Suprapubic skin (tissue), 3 donors: ENCODE data around the gene ZNF385D.

Source experiments
- POLR2A ChIP-seq, 2 donors: fragments of 450-650 bp; IDR thresholded peaks; one replicate each; pipeline ENCODE4 v1.6.1; 2017; ENCODE audit warnings: antibody characterized with exemption in 2 of 2, mild to moderate bottlenecking in 2 of 2, moderate library complexity in 2 of 2
- TF ChIP-seq, protein P1 (sequence below), 2 donors: fragments of 200-600 bp in 1 of 2; fragments of 450-650 bp in 1 of 2; sonication (generic) in 1 of 2; IDR thresholded peaks; one replicate each; pipeline ENCODE4 v1.5.1; 2016 to 2019; ENCODE audit warnings: antibody characterized with exemption in 2 of 2, mild to moderate bottlenecking in 1 of 2, moderate library complexity in 1 of 2

DNA sequence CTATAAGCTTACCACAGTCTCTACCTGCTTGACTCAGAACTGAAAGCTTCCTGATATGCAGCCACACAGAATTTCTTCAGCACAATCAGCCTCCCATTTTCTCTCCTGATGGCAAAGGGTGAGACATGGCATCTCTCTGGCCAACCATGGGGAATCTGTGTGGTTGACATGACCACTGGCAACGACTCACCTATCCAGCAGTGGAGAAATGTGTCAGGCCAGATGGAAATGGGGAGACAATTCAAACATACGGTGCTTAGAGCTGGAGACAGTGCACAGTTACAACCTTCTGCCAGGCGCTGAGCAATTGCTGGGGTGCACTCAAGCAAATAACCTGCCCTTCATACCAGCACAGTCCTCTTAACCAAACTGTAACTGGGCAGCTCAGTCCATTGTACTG lies 3.6 kb downstream of the ZNF385D start:
- TF ChIP-seq, protein P1, sequence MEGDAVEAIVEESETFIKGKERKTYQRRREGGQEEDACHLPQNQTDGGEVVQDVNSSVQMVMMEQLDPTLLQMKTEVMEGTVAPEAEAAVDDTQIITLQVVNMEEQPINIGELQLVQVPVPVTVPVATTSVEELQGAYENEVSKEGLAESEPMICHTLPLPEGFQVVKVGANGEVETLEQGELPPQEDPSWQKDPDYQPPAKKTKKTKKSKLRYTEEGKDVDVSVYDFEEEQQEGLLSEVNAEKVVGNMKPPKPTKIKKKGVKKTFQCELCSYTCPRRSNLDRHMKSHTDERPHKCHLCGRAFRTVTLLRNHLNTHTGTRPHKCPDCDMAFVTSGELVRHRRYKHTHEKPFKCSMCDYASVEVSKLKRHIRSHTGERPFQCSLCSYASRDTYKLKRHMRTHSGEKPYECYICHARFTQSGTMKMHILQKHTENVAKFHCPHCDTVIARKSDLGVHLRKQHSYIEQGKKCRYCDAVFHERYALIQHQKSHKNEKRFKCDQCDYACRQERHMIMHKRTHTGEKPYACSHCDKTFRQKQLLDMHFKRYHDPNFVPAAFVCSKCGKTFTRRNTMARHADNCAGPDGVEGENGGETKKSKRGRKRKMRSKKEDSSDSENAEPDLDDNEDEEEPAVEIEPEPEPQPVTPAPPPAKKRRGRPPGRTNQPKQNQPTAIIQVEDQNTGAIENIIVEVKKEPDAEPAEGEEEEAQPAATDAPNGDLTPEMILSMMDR (IDR thresholded peaks at IDR 0.05) = no peak
- no peak for TF ChIP-seq POLR2A (IDR thresholded peaks at IDR 0.05)
